NCI-H1436 (cell line): ENCODE results near the gene EXOC2.
A peak's percentile ranks its signal among the peaks of the same experiment; 100 is the strongest.
"Not testable (repeated sequence)": the region's sequence is repeated elsewhere in the genome, so short reads cannot be mapped to it uniquely, and the experiment has no call there.

ENCODE experiments used
- DNase-seq: peaks from one replicate; lab custom pipeline; 2025; lab: John Stamatoyannopoulos, UW

EXOC2 gene

DNA sequence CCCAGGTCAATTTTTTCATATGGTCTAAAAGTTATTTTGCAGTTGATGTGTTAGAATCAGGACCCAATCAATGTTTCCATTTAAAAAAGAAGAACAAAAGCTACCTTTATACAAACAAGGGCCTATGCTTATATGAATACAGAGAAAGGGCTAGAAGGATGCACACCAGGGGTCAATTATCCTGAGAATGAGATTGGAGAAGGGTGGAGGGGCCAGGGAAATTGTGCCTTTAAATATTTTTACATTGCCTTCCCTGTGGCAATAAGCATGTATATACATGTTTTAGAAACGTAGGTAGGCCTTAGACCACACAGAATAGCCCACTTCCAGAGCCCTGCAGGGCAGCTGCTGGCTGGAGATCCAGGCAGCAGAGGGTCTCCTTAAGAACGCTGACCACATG lies 12.7 kb downstream of the EXOC2 start:
- no peak for DNase-seq

DNA sequence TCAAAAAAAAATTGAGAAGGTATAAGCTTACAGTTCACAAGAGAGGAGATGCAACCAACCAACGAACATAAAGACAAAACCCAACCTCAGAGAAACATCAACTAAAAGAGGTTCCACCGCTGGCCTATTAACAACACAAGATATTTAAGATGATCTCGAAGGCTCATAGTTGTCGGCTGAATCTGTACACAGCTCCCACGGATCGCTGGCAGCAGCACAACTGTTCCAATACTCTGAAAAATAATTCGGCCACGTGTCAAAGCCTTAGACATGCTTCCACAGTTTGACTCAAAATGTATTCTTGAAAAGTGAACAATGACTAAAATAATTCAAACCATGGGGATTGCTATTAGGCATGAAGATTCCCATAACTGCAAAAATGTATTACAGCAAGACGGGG lies 13.7 kb downstream of the EXOC2 start:
- DNase-seq: no peak

DNA sequence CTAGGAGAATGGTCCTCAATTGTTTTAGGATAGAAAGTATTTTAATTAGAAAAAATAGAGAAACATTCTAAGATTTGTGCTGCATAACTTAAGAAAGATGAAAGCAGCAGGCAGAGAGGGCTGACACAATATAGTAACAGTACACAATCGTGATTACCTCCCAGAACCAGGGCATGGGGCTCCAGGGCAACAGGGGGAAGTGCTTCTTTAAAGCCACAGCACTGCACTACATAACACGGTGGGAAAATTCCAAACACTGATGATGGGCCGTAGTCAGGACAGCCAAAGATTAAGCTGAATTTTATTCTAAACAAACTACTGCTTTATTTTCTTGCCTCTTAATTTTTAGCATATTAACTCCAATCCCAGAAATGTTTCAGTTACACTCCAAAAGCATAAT lies 14.4 kb downstream of the EXOC2 start:
- no peak for DNase-seq

DNA sequence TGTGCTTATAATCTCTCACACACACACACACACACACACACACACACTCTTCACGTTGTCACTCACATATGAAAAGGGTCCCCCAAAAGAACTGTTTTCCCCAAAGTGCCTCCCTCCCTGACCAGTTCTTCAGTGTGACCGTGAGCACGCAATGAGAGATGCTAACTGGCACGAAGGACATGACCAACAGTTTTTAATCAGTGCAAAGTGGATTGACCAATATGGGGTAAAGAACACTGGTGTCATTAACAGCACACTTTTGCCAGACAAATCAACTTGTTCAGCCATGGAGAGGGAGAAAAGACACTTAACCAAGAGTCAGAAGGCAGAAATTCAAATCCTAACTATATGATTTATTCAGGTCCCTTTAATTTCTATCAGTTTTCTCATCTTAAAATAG lies 15.0 kb downstream of the EXOC2 start:
- no peak for DNase-seq

DNA sequence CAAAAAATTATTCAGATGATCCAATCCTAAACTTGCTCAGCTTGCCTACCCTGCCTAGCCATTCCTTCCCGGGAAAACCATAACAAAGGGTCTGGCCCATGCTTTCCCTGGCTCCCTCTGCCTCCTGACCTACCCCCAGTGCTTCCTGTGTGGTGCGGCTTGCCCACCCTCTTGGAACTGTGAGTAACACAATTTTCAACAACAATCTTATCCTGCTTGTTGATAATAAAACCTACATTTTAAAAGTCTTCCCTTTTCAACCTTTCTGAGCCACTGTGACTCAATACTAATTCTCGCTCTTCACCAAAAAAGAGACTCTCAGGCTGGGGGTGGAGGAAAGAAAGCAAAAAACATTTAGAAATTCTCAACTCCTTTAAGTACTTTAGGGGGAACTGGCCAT lies 18.0 kb downstream of the EXOC2 start:
- DNase-seq: no peak

DNA sequence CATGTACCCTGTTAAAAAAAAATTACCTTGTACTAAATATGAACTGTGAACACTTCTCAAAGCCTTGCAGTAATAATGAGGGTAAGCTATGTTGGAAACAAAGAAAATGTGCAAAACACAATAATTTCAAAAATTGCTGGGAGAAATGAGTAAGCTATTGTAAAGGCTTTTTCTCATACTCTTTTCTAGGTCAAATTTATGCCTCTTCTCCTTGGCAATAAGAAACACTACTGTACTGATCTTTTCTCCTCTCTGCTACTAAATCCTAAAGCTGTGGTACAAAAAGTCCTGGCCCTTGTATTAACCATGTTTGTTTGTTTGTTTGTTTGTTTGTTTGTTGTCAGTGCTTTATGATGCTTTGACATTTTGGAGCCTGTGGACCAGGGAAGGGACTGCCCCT lies 18.5 kb downstream of the EXOC2 start:
- no peak for DNase-seq

DNA sequence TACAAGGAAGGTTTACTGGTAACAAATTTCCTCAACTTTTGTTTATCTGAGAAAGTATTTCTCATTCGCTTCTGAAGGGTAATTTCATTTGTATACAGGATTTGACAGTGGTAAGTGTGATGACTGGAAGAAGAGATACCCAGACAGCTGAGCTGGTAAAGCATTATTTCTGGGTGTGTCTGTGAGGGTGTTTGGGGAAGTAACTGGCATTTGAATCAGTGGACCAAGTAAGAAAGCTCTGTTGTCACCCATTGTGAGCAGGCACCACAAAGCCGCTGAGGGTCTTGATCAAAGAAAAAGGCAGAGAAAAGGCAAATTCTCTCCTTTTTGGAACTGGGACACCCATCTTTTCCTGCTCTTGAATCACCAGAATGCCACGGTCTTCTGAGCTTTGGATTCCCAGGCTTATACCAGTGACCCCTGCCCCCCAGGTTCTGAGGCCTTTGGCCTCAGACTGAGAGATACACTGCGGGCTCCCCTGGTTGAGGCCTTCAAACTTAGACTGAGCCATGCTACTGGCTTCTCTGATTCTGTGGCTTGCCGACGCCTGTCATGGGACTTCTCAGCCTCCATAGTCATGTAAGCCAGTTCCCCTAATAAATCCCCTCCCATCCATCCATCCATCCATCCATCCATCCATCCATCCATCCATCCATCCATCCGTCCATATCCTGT lies 25.5 kb downstream of the EXOC2 start:
- DNase-seq: no peak

DNA sequence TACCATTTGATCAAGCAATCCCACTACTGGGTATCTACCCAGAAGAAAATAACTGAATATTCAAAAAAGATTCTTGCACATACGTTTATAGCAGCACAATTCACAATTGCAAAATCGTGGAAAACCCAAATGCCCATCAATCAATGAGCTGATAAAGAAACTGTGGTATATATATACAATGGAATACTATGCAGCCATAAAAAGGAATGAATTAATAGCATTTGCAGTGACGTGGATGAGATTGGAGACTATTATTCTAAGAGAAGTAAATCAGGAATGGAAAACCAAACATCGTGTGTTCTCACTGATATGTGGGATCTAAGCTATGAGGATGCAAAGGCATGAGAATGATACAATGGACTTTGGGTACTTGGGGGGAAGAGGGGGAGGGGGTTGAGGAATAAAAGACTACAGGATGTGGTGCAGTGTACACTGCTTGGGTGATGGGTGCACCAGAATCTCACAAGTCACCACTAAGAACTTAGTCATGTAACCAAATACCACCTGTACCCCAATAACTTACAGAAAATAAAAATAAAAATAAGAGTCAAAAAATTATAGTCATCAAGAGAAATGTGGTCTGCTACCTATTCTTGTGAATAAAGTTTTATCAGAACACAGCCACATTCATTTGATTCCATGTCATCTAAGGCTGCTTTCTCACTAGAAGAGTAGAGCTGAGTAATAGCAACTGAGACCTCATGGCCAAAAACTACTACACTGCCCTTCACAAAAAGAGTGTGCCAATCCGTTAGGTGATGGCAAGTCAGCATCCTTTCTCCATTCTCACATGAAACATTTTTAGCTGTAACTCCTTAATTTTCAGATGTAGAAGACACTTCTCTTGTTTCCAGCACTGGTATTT lies 27.3 kb downstream of the EXOC2 start:
- no peak for DNase-seq

DNA sequence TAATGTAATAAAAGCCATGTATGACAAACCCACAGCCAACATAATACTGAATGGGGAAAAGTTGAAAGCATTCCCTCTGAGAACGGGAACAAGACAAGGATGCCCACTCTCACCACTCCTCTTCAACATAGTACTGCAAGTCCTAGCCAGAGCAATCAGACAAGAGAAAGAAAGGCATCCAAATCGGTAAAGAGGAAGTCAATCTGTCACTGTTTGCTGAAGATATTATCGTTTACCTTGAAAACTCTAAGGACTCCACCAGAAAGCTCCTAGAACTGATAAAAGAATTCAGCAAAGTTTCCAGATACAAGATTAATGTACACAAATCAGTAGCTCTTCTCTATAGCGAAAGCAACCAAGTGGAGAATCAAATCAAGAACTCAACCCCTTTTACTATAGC lies 29.2 kb downstream of the EXOC2 start:
- DNase-seq: not testable (repeated sequence)

DNA sequence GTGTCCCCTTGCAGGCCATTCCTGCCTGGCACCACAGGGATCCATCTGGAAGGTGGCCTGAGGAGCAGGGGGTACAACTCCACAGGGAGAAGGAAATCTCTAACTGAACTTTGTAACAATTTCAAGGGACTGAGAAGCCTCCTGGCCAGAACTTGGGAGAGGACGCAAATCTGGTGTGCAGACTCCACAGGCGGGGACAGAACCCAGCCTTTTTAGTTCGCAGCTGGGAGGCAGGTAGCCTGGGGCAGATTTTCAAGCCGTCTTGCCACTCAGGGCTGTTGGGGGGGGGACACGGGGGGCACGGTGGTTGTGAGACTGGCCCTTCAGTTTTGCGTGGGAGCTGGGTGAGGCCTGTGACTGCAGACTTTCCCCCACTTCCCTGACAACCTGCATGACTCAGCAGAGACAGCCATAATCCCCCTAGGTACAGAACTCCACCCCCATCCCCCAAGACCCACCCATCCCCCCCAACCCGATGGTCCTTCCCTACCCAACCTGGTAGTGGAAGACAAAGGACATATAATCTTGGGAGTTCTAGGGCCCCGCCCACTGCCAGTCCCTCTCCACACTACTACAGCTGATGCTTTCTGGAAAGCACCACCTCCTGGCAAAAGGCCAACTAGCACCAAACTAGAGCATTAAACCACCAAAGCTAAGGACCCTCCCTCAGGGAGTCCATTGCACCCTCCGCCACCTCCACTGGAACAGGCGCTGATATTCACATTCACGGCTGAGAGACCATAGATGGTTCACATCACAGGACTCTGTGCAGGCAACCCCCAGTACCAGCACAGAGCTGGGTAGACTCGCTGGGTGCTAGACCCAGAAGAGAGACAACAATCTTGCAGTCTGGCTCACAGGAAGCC lies 33.0 kb downstream of the EXOC2 start:
- peak; percentile 76 for DNase-seq

DNA sequence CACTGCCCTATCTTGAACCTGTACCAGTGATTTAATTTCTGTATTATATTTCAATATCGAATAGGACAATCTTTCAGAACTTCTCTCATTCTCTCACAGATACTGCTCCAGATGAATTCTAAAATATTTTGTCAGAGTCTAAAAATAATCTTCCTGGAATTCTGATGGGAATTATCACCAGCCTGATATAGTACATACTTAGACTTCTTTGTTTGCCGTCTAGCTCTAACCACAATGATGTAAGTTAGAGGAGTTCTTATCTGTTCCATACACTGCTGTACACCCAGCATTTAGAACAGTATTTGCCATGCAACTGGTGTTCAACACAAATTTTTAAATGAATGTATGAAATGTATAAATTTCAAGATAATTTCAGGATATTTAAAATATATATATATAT lies 34.7 kb downstream of the EXOC2 start:
- DNase-seq: no peak

DNA sequence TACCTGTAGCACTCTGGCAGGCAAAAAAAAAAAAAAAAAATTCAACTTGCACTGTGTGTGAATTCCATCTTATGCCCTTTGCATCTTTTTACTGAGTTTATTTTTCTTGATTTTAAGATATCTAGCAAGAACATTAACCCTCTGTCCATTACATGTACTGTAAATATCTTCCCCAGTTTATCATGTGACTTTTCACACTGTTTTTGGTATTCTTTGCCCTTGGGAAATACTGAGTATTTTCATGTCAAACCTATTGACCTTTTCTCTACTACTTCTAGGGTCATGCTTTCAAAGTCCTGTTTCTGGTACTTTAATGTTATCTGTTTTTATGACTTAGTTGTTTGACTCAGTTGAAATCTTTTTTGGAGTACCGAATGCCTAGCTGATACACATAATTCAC lies 35.2 kb downstream of the EXOC2 start:
- no peak for DNase-seq

DNA sequence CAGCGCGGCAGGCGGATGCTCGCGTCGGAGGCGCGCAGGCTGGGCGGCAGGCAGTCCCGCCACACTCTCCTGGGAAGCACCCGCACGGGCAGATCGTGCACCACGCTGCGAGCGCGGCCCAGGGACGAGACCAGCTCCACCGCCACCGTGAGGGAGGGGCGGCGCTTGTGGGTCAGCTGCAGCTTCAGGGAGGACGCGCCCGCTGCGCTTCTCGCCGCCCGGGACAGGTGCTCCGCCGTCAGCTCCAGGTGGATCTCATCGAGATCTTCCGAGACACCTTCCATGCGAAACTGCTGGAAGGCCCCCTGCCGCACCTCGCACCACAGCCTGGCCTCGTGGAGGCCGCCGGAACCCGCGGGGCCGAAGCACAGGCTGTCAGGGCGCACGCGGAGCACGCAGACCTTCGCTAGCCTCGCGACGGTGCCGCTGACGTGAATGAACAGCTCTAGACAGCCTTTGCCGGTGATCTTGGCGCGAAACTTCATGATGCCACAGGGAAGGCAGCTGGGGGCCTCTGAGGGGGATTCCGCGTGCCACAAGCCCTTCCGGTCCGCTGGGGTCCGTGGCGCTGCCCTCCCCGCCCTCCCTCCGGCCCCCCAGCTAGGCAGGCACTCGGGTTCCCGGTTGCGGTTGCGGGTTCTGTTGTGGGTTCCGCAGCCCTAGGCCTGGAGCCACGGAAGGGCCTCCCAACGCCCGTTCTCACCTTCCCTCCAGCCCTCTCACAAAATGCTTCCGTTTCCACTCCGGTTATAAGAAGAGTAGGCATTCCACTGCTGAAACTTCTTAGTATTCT lies 36.3 kb downstream of the EXOC2 start, which contains the start of gene HUS1B:
Gene HUS1B, minus strand, starts transcription at position 641 of the 793 bp plus-strand sequence. Its CDS starts 156 bp downstream, at position 485.
- no peak for DNase-seq

DNA sequence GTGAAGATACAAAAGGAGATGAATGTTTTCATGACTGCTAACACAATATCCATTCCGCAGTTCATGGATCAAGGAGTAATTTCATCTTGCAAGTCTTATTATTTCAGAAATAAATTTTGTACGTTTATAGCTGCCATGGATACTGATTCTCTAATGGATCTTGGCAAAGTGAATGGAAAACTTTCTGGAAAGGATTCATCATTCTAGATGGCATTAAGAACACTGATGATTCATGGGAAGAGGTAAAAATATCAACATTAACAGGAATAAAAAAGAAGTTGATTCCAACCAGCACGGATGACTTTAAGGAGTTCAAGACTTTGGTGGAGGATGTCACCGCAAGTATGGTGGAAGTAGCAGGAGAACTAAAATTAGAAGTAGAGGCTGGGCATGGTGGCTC lies 38.8 kb downstream of the EXOC2 start:
- no peak for DNase-seq

DNA sequence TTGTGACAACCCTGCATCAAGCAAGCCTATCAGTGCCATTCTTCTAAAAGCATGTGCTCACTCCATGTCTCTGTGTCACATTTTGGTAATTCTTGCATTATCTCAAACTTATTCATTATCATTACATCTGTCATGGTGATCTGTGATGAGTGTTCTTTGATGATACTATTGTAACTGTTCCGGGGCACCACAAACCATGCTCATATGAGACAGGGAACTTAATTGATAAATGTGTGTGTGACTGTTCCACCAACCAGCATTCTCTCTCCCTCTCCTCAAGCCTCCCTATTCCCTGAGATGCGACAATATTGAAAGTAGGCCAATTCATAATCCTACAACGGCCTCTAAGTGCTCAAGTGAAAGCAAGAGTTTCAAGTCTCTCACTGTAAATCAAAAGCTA lies 40.1 kb downstream of the EXOC2 start:
- no peak for DNase-seq

DNA sequence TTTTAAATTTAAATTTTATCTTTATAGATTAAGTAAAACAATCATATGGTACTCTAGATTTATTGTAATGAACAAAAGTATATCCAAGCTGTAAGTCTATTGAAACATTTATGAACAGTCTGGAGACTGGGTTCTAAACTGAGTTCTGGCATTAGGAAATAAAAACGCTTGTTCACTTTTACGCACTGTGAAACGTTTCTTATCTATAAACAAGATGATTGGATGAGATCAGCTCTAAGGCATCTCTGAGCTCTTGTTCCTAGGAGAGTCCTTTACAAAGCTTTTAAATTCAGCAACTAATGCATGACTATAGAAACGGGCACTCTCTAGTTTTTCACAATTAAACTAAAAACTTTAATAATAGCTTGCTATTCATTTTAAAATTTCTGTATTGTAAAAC lies 42.8 kb downstream of the EXOC2 start:
- no peak for DNase-seq

DNA sequence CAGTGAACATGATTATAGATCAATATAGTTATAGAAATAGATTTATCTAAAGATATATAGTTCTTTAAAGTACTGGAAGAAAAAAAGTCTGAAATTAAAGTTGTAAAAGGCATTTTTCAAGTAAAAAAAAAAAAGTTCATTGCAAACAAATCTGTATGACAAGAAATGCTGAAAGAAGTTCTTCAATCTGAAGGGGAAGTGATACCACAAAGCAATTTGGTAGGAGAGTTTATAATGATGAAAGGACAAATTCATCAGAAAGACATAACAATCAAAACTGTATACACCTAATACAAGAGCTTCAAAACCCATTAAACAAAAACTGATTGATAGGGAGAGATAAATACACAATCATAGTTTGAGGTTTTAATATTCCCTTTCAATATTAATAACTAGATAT lies 50.1 kb downstream of the EXOC2 start:
- no peak for DNase-seq

DNA sequence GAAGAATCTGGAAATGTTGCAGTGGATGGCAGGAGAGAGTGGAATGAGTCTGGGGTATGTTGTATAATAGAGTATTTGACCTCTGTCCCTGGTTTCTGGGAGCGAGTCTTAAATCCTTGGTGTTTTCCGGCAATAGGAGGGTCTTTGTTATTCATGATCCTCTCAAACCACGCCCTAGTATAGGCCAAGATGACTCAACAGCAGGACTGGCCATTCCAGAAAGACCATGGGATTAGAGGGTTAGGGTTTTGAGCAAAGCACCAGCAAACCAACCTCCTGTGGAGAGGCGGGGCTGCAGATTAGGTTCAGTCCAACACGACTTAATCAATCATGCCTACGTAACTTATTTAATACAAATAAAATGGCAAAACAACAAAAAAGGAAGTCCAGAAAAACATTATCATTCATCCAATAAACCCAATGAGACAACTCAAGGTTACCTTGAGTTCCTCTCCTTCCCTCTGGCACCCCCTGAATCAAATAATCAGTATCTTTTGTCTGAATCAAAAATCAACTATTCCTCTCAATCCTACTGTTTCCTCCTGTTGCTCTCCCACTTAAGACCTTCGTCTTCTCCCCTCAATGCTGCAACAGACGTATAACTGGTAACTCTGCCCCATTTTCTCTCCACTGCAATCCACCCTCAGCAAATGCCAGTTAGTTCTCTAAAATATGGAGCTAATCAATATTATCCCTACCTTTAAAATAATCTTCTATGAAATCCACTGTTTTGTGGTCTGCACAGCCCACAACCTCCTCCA lies 51.5 kb downstream of the EXOC2 start:
- DNase-seq: no peak

DNA sequence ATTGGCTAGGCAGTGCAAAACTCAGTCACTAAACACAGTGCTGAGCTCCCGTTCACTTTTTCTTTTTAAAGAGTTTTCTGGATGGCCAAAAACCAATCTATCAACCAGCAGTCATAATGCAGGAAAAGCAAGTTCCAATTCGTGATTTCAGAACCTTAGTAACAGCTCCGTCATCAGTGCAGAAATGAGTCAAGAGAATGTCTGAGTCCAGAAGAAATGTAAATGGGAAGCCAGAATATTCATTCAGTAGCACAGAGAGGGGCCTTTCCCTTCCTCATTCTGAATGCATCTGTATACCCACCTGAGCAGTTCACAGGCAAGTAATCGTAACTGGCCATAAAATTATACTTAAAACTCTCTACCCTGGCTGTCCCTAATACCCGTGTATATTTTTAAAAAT lies 56.5 kb downstream of the EXOC2 start:
- no peak for DNase-seq

DNA sequence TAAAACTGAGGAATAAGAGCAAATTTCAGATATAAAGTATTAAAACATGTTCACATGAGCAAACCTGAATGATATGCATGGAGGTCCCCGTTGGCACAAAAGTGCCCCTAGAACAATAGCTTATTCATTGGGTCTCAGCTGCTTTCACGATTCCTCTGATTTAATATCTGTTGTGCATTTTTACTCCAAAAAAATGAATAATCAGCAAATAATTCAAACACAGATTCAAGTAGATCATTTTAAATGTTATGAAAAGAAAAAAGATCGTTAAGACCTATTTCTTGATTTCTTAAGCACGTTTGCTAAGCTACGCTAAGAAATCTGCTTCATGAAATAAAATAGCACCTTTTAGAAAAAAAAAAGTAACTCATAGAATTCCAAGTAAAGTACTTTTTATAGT lies 57.7 kb downstream of the EXOC2 start:
- DNase-seq: no peak

DNA sequence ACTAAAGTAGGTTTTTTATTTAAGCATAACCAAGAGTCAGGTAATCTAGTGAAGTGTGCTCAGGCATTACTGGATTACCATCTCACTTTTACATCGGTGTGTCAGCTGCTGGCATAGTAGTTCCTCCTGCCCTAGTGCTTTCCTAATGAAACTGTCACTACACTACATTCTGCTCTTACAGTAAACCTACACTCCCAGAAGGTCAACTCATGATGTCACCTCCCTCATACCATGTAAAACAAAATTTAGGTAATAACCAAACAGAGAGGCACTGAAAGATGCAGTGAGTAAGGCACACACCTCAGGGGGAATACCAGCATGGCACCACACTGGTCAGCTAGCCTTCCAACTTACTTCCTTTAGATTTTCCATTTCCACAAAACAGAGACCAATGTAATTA lies 59.3 kb downstream of the EXOC2 start:
- no peak for DNase-seq
